Breast epithelium (tissue), 4 donors: ENCODE results near the gene APC2. TPM values are rescaled to one million over a fixed set of nuclear protein-coding genes. Genes with fewer than 3 reads are reported as not detected.

ENCODE experiments used
- DNase-seq, 2 donors: peaks; one replicate each; pipeline ENCODE4 v3.0.0-alpha.2; 2019; ENCODE audit warnings: low spot score in 2 of 2
- H3K27ac ChIP-seq, 2 donors: fragments of 200-600 bp; sonication (generic) in 1 of 2; one replicate each; pipeline ENCODE4 v1.5.1; 2016 to 2019; ENCODE audit warnings: mild to moderate bottlenecking in 1 of 2
- H3K27me3 ChIP-seq, 2 donors: fragments of 200-600 bp; sonication (generic) in 1 of 2; one replicate each; pipeline versions ENCODE4 v1.5.1 to v1.6.0; 2017 to 2019; ENCODE audit warnings: control low read depth in 1 of 2, mild to moderate bottlenecking in 1 of 2
- H3K36me3 ChIP-seq: fragments of 200-600 bp; one replicate; pipeline ENCODE4 v1.5.1; 2019
- H3K4me1 ChIP-seq, 2 donors: fragments of 200-600 bp; sonication (generic); one replicate each; pipeline ENCODE4 v1.5.1; 2016 to 2019; ENCODE audit warnings: control low read depth in 1 of 2
- H3K4me3 ChIP-seq, 3 donors: fragments of 200-600 bp; sonication (generic); 1 replicate in 2 of 3; 2 replicates in 1 of 3; pipeline ENCODE4 v1.5.1; 2016 to 2019; ENCODE audit warnings: mild to moderate bottlenecking in 3 of 3, moderate library complexity in 2 of 3
- H3K9me3 ChIP-seq, 2 donors: fragments of 200-600 bp; sonication (generic) in 1 of 2; one replicate each; pipeline ENCODE4 v1.5.1; 2016 to 2019; ENCODE audit warnings: control low read depth in 1 of 2
- CTCF ChIP-seq, 3 donors: fragments of 450-650 bp; IDR thresholded peaks; one replicate each; pipeline ENCODE4 v1.5.1; 2016 to 2017; ENCODE audit warnings: antibody characterized with exemption in 3 of 3, mild to moderate bottlenecking in 3 of 3, moderate library complexity in 3 of 3
- POLR2A ChIP-seq: fragments of 450-650 bp; IDR thresholded peaks from one replicate; pipeline ENCODE4 v1.6.1; 2016; ENCODE audit warnings: antibody characterized with exemption, mild to moderate bottlenecking, moderate library complexity
- POLR2AphosphoS5 ChIP-seq, 3 donors: sonication (generic); formaldehyde crosslinking; IDR thresholded peaks; one replicate each; pipeline ENCODE4 v1.6.1; 2017; ENCODE audit warnings: antibody characterized with exemption in 3 of 3
- intact Hi-C: fragments of 100-400 bp; cut with DNase I; formaldehyde crosslinking; loops from one replicate; pipeline ENCODE4 v1.15.1; 2023; ENCODE audit warnings: low total_unique reads
- total RNA-seq, 3 donors: library from RNA; depleted of rRNA; stranded (reverse); fragments of >200 nt; gene quantifications; one replicate each; pipeline ENCODE4 v1.1.0, GENCODE V29; 2016

Gene APC2
- total RNA-seq, 3 donors from 2014 or later, result under 0.01 to 0.29 (median 0.16) TPM

- TF ChIP-seq POLR2AphosphoS5 (IDR thresholded peaks at IDR 0.05) (no peak), CTCF (IDR thresholded peaks at IDR 0.05) (no peak), POLR2A (no peak)
- Histone ChIP-seq H3K9me3 (no peaks in the 10 kb centered on the region), H3K27me3 (no peaks in the 10 kb centered on the region), H3K36me3 (no peaks in the 10 kb centered on the region), H3K4me3 (no peak overlapping the region), H3K4me1 (no peaks in the 10 kb centered on the region), H3K27ac (no peak overlapping the region)
- DNase-seq, result no peak
- intact Hi-C loops, result no loop called here
Observed at GRCh38 chr19:1483979-1484428, 34.1 kb downstream of the APC2 start.

DNA sequence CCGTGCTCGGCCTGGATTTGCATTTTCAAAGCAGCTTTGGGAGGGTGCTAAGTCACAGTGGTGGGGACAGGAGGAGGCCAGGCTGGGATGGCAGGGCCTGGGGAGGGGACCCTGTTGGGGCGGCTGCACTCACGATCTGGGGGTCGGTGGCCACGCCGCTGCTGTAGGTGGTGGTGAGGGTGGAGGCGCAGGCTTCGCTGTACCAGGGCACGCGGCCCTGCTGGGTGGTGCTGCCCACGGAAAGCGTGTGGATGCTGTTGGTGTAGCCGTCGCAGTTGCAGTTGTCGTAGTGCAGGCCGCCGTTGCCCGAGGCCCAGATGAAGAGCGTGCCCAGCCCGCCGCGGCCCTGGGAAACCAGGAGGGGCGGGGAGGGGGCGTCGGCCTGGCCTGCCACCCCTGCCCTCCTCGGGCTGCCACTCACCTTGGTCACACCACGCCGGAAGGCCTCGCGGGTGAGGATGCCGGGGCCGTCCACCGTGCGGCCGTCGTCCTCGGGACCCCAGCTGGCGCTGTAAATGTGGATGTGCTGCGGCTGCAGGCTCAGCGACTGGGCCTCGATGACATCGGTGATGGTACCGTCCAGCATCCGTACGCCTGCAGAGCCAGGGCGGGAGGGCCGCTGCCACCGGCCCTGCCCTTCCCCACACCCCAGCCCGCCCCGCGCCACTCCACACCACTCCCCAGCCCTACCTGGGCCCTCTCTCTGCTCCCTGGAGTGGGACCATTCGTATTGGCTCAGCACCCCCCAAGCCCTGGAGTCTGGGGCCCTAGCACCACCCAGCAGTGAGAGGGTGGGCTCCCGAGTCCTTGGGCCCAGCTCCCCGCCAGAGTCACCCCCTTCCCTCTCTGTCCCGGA, 37.0 kb downstream of the APC2 start:
- no peak for TF ChIP-seq POLR2A
- TF ChIP-seq CTCF (IDR thresholded peaks at IDR 0.05), result no peak
- no peak for TF ChIP-seq POLR2AphosphoS5 (IDR thresholded peaks at IDR 0.05)

GRCh38 chr19:1487576-1488281, 37.8 kb downstream of the APC2 start:
- Histone ChIP-seq H3K36me3 (no peaks in the 10 kb centered on the region), H3K4me3 (no peak overlapping the region), H3K27ac (no peak overlapping the region), H3K27me3 (no peaks in the 10 kb centered on the region), H3K4me1 (peaks cover 0 to 7% of the 10 kb centered on the region in 2 donors), H3K9me3 (no peaks in the 10 kb centered on the region)
- TF ChIP-seq CTCF (IDR thresholded peaks at IDR 0.05) (no peak), POLR2AphosphoS5 (IDR thresholded peaks at IDR 0.05) (no peak), POLR2A (no peak)
- intact Hi-C loops, result no loop called here
- no peak for DNase-seq

More for the DNA sequence above, 37.0 kb downstream of the APC2 start:
- Histone ChIP-seq H3K4me1 (peaks cover 0 to 6% of the 10 kb centered on the region in 2 donors), H3K4me3 (no peak overlapping the region), H3K36me3 (no peaks in the 10 kb centered on the region), H3K27ac (no peak overlapping the region), H3K27me3 (no peaks in the 10 kb centered on the region), H3K9me3 (no peaks in the 10 kb centered on the region)
- DNase-seq, result no peak
- intact Hi-C loops, result no loop called here

DNA sequence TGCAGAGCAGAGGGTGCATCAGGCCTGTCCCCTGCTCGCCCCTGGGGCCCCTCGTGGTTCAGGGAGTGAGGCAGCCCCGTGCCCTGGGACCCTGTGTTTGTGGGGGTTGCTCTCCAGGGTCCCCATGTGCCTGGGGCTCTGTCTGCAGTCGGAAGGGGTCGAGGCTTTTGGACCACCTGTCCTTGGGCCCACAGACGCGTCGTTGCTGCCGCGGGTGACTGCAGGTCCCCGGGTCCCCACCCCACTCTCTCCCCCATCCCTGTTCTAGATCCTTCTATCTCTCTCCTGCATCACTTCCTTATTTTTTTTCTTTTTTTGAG, 38.3 kb downstream of the APC2 start:
- DNase-seq, result no peak
- H3K4me3 ChIP-seq, result no peak overlapping the region
- TF ChIP-seq POLR2A, result no peak
- no peak for TF ChIP-seq CTCF (IDR thresholded peaks at IDR 0.05)
- TF ChIP-seq POLR2AphosphoS5 (IDR thresholded peaks at IDR 0.05), result no peak
- H3K27ac ChIP-seq, result no peak overlapping the region
- no peaks in the 10 kb centered on the region for H3K36me3 ChIP-seq
- H3K9me3 ChIP-seq, result no peaks in the 10 kb centered on the region
- intact Hi-C loops, result no loop called here
- H3K27me3 ChIP-seq, result peaks cover 0 to 2% of the 10 kb centered on the region in 2 donors
- H3K4me1 ChIP-seq, result peaks cover 0 to 7% of the 10 kb centered on the region in 2 donors
